ENCODE measurements around the gene HOXA3.

HOXA3 gene

DNA sequence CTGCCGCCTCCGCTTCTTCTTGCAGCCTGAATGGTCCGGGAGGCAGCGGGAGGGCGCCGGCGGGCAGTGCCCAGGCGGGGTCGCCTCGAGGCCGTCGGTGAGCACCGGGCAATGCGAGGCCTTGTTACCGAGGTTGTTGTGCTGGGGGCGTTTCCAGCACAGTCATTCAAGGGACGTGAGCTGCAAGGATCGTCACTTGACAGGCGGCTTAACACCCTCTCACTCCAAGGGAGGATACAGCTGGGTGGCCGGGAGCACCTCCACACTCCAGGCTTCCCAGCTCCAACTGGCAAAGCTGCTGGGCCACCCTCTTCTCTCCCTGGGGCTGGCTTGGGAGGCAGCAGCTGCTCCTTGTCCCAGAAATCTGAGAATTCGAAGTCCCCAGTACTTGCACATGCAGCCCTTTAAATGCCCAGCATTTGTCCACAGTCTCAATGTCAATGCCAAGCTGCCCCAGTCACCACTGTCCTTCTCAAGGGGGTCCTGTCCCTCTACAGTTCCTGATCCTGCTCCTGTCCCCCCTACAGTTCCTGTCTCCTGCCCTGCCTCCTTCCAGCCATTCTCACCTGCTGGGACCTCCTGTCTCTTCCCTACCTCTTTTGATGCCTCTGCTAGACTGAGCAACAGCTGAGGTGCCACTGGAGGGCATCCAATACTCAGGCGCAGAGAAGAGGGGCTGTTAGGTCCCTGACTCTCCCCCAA, 37.1 kb upstream of the HOXA3 start:
- no peak for DNase-seq

DNA sequence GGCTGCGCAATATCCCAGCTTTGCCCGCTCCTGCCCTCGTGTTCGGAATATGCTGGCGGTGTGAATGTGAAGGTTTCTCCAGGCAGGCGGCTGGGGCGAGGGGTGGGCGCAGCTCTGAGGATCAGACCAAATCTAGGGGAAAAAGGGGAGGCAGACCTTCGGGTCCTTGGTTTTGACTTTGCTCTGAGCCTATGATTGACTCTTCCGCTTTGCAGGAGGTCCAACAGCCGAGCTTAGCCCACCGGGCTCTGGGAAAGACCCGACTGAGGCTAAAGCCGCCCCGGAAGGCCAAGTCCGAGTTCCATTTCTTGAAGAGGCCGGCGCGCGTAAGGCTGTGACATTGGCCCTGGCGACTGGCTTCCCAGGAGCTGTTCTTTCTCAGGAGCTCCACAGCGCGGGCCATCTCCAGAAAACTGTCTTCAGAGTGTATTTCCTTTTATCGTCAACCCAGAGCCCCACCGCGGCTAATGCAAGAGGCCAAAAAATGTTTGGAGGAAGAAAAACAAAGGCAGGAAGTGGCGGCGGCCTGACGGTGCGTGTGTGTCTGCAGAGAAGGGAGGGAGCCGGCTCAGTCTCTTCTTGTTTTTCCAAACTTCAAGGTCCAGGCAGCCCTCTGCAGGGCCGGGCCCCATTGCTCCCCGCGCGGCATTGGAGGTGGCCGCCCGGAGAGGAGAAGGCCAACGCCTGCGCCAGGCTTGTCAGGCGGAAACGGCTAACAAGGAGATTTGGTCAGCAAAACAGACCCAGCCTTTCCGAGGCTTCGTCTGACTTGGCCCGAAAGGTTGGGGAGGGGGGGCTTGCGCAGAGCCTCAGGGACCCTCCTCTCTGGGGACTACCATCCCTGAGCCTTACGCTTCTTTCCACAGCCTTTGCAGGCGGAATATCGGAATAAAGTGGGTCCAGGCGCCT, 36.3 kb upstream of the HOXA3 start:
- no peak for DNase-seq

- DNase-seq = no peak
These were observed 35.3 kb upstream of the HOXA3 start for GRCh38 chr7:27187475-27188385.

GRCh38 chr7:27186668-27187474, 34.5 kb upstream of the HOXA3 start:
- DNase-seq = no peak

GRCh38 chr7:27185854-27186667, 33.7 kb upstream of the HOXA3 start:
- DNase-seq = peak; percentile 2

GRCh38 chr7:27185013-27185853, 32.9 kb upstream of the HOXA3 start, which contains the start of gene HOXA11:
Gene HOXA11, minus strand, starts transcription at chr7:27185232. Its CDS starts 88 bp downstream, at chr7:27185144.
- peak; percentile 4 for DNase-seq

DNA sequence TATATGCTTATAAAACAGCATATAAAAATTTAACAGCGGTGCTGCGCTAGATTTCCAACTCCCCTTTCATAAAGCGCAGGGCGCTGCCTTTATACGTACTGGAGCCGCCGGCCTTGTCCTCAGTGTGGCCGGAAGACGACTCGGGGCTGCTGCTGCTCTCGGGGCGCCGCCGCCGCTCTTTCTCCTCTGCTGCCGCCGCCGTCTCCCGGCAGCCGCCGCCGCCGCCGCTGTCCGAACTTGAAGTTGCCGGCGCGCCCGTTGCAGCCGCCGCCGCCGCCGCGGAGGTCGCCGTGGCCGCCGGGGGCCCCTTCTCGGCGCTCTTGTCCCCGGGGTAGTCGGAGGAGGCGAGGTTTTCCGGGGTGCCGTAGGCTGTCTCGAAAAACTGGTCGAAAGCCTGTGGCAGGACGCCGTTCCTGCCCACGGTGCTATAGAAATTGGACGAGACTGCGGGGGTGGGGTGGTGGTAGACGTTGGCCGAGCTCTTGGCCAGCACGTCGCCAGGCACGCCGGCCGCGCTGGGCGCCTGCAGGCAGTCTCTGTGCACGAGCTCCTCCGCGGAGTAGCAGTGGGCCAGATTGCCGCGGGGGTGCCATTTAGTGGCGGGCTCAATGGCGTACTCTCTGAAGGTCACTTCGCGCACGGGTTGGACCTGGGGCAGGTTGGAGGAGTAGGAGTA, 32.1 kb upstream of the HOXA3 start:
- DNase-seq = no peak

- no peak for DNase-seq
These were observed 31.4 kb upstream of the HOXA3 start for GRCh38 chr7:27183682-27184336.

DNA sequence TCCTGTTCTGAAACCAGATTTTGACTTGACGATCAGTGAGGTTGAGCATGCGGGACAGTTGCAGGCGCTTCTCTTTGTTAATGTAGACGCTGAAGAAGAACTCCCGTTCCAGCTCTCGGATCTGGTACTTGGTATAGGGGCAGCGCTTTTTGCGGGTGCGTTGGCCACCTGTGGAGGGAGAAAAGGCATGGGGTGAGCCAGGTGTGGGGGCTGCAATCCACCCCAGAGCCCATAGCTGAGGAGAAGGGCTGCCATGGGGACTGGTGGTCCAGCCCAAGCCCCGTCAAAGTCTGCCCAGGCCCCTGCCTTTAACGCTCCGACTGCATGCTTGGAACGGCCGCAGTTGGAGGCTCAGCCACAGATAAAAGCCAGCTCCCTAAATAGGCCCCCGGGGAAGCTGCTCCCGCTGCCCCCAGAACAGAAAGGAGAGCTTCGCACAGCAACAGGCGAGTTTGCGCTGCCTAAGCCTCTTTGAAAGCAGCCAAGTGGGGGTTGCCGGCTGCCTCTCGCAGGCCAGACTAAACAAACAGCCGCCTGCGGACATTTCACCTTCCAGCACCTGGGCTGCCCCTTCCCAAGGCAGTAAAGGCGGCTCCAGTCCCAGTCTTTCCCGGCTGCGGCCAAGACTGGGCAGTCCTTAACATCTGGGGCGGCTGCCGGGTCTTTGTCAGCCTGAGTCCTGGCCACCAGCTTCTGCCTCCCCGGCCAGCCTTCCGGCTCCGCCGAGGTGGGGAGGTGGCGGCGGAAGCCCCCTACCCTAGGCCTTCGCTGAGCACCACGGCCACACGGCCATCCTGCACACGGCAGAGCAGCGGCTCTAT, 30.7 kb upstream of the HOXA3 start:
- DNase-seq = peak; percentile 1

- DNase-seq = no peak
These were observed 30.0 kb upstream of the HOXA3 start for GRCh38 chr7:27182285-27182841.

GRCh38 chr7:27181795-27182275, 29.5 kb upstream of the HOXA3 start:
- DNase-seq = peak; percentile 1

- peak; percentile 1 for DNase-seq
These were observed 28.3 kb upstream of the HOXA3 start for GRCh38 chr7:27180431-27181420.

GRCh38 chr7:27179503-27180430, 27.4 kb upstream of the HOXA3 start:
- peak; percentile 58 for DNase-seq

GRCh38 chr7:27179030-27179429, 26.6 kb upstream of the HOXA3 start:
- no peak for DNase-seq

- DNase-seq = no peak
These were observed 26.0 kb upstream of the HOXA3 start for GRCh38 chr7:27178366-27178765.

Data from activated naive CD4-positive, alpha-beta T cell treated with Interleukin-2 at 50 U/mL for 16 hours (primary cell).